ENCODE data around the gene WNT5B.

The WNT5B gene

GRCh38 chr12:1592444-1593173, 36.4 kb upstream of the WNT5B start:
- no peak for TF ChIP-seq GATA2 (IDR thresholded peaks at IDR 0.05; ENCODE audit: low read depth, low read length)
- no peak for TF ChIP-seq GATA3 (IDR thresholded peaks at IDR 0.05; ENCODE audit: low read depth, low read length)

DNA sequence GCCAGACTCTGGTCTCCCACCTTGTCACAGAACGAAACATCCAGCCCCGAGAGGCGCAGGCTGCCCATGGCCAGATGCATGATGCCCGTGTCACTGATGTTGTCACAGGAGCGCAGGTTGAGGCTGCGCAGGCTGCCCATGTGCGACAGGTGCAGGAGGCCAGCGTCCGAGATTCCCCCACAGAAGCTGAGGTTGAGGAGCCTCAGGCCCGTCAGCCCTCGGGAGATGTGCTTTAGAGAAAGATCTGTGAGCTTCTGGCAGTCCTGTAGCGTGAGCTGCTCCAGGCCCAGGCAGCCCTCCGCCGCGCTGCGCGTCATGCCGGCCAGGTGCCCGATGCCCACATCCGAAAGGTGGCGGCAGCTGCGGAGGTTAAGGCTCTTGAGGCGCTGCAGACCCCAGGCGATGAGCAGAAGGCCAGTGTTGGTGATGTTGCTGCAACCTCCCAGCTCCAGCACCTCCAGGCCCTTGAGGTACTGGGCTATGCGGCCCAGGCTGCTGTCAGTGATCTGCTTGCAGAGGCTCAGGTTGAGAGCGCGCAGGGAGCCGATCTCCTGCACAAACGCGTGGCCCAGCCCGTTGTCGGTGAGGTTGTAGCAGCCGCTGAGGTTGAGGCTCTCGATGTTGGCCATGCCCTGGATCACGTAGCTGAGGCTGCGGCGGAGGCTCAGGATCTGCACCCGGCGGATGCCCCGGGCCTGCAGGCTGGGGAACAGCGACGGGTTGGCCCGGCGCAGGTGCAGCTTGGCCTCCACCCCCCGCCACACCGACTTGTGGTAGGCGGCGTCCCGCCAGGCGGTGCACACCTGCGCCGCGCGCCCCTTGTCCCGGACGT, 35.6 kb upstream of the WNT5B start:
- TF ChIP-seq GATA3 (IDR thresholded peaks at IDR 0.05; ENCODE audit: low read depth, low read length), result no peak
- TF ChIP-seq GATA2 (IDR thresholded peaks at IDR 0.05; ENCODE audit: low read depth, low read length), result no peak; the same call in 1 of the 2 replicates

GRCh38 chr12:1594006-1594260, 35.1 kb upstream of the WNT5B start:
- TF ChIP-seq GATA3 (IDR thresholded peaks at IDR 0.05; ENCODE audit: low read depth, low read length), result no peak
- no peak for TF ChIP-seq GATA2 (IDR thresholded peaks at IDR 0.05; ENCODE audit: low read depth, low read length)

GRCh38 chr12:1594261-1595025, 34.6 kb upstream of the WNT5B start, which contains the start of gene FBXL14:
Gene FBXL14 (minus strand): TSS chr12:1594581. CDS start chr12:1594066, 515 bp downstream.
- TF ChIP-seq GATA3 (IDR thresholded peaks at IDR 0.05; ENCODE audit: low read depth, low read length) (no peak), GATA2 (IDR thresholded peaks at IDR 0.05; ENCODE audit: low read depth, low read length) (no peak)

DNA sequence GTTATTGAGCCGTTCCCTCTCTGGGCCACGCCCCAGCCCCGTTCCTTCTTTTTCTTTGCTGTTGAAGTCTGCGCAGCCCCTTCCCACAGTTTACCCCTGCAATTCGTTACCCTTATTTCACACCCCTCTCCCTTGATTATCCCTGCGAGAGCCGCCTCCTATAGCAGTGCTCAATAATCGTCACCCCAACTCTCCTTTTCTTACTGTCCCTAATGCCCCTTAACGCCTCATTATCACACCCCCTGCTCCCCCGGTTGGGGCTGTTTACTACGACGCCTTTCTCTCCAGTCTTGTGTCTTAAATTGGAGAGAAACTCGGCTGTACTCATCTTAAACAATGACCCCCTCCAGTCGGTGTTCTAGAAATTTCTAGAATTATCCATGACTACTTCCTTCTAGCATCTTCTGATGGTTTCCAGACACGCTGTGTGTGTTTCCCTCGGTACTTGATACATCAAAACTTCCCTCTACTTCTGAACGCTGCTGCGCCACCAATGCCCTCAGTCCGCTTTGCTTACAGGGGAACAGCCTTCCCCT, 33.9 kb upstream of the WNT5B start:
- TF ChIP-seq GATA3 (IDR thresholded peaks at IDR 0.05; ENCODE audit: low read depth, low read length) (no peak), GATA2 (IDR thresholded peaks at IDR 0.05; ENCODE audit: low read depth, low read length) (no peak)

- no peak for TF ChIP-seq GATA3 (IDR thresholded peaks at IDR 0.05; ENCODE audit: low read depth, low read length)
- TF ChIP-seq GATA2 (IDR thresholded peaks at IDR 0.05; ENCODE audit: low read depth, low read length), result no peak
These were observed 33.2 kb upstream of the WNT5B start for GRCh38 chr12:1595690-1596347.

GRCh38 chr12:1598757-1599156, 30.3 kb upstream of the WNT5B start:
- TF ChIP-seq GATA3 (IDR thresholded peaks at IDR 0.05; ENCODE audit: low read depth, low read length) (no peak), GATA2 (IDR thresholded peaks at IDR 0.05; ENCODE audit: low read depth, low read length) (no peak)

- no peak for TF ChIP-seq GATA3 (IDR thresholded peaks at IDR 0.05; ENCODE audit: low read depth, low read length)
- no peak for TF ChIP-seq GATA2 (IDR thresholded peaks at IDR 0.05; ENCODE audit: low read depth, low read length)
These were observed 25.6 kb upstream of the WNT5B start for GRCh38 chr12:1603269-1603993.

GRCh38 chr12:1604464-1604863, 24.6 kb upstream of the WNT5B start:
- no peak for TF ChIP-seq GATA2 (IDR thresholded peaks at IDR 0.05; ENCODE audit: low read depth, low read length)
- no peak for TF ChIP-seq GATA3 (IDR thresholded peaks at IDR 0.05; ENCODE audit: low read depth, low read length)

GRCh38 chr12:1605129-1606020, 23.7 kb upstream of the WNT5B start:
- peak; percentile 77 for TF ChIP-seq GATA2 (IDR thresholded peaks at IDR 0.05; ENCODE audit: low read depth, low read length)
- TF ChIP-seq GATA3 (IDR thresholded peaks at IDR 0.05; ENCODE audit: low read depth, low read length), result no peak

DNA sequence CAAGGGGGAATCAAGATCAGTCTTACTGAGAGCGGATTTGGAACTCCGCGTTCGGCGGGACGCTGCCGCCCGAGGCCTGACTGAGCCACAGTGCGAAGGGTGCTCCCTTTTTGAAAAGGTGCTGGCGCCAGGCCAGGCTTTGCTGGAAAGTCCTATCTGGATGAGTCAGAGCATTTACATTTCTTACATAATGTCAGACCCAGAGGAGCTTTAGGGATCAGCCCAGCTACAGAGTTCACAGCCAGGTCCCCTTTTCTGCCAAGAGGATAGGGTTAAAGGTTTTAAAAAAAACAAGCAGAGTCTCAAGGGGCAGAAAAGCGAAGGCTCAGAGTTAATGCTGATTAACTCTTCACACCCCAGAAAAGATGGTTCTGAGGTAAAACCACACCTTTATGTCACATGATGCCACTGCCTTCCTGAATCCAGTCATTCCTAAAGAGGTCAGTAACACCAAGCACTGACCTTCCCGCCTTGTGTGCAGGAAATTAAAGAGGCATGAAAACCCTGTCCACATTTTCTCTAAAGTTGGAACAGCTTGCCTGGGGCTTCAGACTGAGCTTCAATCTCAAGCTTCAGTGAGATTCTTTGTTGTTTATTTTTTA, 22.9 kb upstream of the WNT5B start:
- TF ChIP-seq GATA3 (IDR thresholded peaks at IDR 0.05; ENCODE audit: low read depth, low read length), result no peak
